ENCODE data around the gene PRDX1.
"Not testable (repeated sequence)": the region's sequence is repeated elsewhere in the genome, so short reads cannot be mapped to it uniquely, and the experiment has no call there.

Gene PRDX1

GRCh38 chr1:45507195-45507594 is 14.5 kb downstream of the PRDX1 start:
- no peak for DNase-seq (ENCODE audit: low read depth in 1 of 2, low spot score in 1 of 2)

DNA sequence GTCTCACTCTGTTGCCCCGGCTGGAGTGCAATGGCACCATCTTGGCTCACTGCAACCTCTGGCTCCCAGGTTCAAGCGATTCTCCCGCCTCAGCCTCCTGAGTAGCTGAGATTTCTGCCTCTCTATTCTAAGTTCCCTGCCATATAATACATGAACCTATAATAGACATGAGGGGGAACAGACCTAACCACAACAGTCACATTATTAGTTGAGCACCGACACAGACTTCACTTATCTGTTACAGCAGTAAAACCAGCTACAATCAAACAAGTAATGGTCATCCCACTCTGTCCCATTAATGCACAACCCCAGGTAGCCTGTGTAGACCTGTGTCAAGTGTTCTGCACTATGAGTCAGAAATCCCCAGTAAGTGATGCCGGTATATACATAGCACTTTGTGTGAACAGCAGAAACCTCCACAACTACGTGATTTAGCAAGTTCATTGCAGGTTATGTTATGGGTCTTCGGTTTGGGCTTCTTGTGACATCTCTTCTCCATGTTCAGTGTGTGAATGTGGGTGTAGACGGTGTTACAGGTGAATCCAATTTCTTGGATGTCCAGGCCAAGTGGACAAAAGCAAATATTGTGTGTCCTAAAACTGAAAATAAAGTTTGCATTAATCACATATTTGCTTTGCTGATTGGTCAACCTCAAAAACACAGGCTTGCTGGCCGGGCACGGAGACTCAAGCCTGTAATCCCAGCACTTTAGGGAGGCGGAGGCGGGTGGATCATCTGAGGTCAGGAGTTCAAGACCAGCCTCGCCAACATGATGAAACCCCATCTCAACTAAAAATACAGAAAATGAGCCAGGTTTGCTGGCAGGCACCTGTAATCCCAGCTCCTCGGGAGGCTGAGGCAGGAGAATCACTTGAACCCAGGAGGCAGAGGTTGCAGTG is 18.0 kb downstream of the PRDX1 start:
- no peak for DNase-seq (ENCODE audit: low read depth in 1 of 2, low spot score in 1 of 2)

- no peak for DNase-seq (ENCODE audit: low read depth in 1 of 2, low spot score in 1 of 2)
These were observed 20.2 kb downstream of the PRDX1 start for GRCh38 chr1:45501505-45501859.

DNA sequence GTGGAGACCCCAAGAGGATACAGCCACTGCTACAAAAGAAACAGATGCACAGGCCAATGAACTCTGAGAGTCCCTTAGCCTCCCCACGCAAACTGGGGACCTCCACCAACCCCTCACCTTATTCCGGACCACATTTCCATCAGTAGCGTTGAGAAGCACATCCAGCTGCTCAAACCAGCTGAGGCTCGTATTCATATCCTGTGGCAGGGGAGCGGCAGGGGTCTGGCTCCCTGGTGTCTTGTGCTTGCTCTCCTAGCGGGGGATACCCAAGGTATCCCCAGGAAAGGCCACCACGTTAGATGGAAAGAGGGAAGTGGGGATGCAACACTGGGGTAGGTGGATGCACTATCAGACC is 22.3 kb downstream of the PRDX1 start:
- DNase-seq (ENCODE audit: low read depth in 1 of 2, low spot score in 1 of 2), result no peak

GRCh38 chr1:45498279-45498678 is 23.4 kb downstream of the PRDX1 start:
- DNase-seq (ENCODE audit: low read depth in 1 of 2, low spot score in 1 of 2), result no peak

DNA sequence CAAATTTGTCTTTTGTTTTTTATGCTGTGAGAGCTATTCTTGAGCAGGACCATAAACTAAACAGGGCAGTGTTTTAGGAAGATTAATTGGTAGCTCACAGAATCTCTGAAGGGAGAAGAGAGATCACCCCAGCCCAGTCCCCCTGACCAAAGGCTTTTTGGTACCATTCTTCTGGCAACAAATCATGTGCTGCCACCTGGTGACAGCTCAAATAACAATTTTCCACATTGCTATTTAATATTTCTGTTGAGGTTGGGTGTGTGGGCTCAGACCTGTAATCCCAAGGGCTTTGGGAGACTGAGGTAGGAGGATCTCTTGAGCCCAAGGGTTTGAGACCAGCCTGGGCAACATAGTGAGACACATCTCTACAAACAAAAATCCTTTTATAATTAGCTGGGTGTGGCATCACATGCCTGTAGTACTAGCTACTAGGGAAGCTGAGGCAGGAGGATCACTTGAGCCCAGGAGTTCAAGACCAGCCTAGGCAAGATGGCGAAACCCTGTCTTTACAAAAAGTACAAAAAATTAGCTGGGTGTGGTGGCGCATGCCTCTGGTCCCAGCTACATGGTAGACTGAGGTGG is 28.5 kb downstream of the PRDX1 start:
- peak in 1 of 2 donors; percentile 41 for DNase-seq (ENCODE audit: low read depth in 1 of 2, low spot score in 1 of 2)

- DNase-seq (ENCODE audit: low read depth in 1 of 2, low spot score in 1 of 2), result no peak
These were observed 29.0 kb downstream of the PRDX1 start for GRCh38 chr1:45492691-45493090.

DNA sequence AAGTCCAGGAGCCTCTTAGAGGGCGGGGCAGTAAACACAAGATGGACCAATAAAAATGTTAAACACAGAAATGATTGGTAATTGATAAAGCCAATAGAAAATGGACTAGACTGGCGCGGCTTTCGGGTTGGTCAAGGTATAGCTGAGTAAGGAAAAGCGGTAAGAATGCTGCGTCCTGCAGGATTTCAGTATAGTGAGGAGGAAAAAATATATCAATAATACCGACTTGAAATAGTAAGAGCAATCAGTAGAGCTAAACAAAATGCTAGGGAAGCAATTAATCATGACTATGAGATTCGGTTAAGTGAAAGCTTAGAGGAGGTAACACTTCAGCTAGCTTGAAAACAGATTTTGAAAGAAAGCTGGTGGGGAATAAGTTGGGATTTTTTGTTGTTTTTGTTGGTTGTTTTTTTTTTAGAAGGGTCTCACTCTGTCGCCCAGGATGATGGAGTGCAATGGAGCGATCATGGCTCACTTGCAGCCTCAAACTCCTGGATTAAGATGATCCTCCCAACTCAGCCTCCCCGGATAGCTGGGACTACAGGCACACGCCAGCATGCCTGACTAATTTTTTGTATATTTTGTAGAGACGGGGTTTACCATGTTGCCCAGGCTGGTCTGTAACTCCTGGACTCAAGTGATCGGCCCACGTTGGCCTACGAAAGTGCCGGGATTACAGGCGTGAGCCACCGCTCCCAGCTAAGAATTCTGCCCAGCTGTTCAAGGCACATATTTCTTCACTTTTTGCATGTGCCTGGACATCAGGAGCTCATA is 30.0 kb downstream of the PRDX1 start:
- DNase-seq (ENCODE audit: low read depth in 1 of 2, low spot score in 1 of 2), result no peak

DNA sequence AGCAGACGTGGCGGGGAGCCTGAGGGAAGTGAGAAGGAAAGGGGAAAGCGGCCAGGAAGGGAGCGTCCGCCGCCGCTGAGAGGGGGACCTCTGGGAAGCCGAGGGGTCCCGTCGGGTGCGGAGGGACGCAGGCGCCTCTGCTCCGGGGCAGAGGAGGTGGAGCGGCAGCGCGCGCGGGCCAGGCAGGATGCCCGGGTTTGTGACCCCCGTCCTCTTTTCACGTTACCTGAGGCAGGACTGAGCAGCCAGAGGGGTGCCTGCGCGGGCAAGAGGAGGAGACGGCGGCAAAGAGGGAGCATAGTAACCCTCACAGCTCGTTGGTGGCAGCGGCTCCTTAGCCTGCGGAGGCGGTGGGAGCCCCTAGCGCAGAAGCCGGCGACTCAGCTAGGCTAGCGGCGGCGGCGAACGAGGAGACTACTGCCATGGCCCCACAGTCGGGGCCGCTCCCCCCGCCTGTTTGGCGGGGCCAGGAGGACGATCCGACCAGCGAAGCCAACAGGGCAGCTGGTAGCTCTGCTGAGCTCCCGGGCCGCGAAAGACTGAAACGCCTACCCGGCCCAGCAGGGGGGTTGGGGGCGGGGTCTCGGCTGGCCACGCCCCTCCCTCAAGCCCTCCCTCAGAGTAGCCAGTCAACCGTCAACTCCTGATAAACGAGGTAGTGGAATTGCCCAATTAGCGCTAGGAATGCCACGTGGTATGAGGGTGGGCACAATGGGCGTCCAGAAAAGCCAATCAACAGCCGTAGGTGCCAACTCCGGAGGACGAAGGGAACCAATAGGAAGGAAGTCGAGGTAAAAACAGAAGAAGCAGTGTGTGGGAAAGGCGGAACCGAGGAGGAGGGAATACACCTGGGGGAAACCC is 30.8 kb downstream of the PRDX1 start, which contains the start of gene TESK2:
Gene TESK2 (minus strand): TSS at position 538 of the 861 bp plus-strand sequence. CDS start 33,378 bp downstream, outside the sequence.
- DNase-seq (ENCODE audit: low read depth in 1 of 2, low spot score in 1 of 2), result peak; percentile 84 to 96

GRCh38 chr1:45490121-45490625 is 31.5 kb downstream of the PRDX1 start:
- DNase-seq (ENCODE audit: low read depth in 1 of 2, low spot score in 1 of 2), result no peak

GRCh38 chr1:45489379-45489778 is 32.3 kb downstream of the PRDX1 start:
- not testable (repeated sequence) for DNase-seq (ENCODE audit: low read depth in 1 of 2, low spot score in 1 of 2)

DNA sequence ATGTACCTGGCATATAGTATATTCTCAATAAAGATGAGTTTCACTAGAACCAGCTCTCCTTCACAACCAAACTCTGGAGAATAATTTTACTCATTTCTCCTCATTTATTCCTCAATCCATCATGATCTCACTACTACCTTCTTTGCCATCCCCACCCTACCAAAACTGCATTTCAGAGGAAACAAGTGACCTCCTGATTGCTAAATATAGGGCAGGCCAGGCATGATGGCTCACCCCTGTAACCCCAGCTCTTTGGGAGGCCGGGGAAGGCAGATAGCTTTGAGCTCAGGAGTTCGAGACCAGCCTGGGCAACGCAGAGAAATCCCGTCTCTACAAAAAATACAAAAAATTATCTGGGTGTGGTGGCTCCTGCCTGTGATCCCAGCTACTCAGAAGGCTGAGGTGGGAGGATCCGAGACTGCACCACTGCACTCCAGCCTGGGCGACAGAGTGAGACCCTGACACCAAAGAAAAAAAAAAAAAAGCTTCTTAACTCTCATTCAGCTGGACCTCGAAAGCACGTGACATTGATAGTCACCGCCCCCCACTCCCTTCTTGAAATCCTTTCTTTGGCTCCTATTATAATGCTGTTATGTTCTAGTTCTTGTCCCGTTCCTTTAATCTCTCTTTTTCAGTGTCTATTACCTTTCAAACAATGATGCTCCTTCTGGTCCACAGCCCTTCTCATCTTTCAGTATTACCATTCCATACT is 32.9 kb downstream of the PRDX1 start:
- no peak for DNase-seq (ENCODE audit: low read depth in 1 of 2, low spot score in 1 of 2)

- no peak for DNase-seq (ENCODE audit: low read depth in 1 of 2, low spot score in 1 of 2)
These were observed 35.7 kb downstream of the PRDX1 start for GRCh38 chr1:45485949-45486348.

DNA sequence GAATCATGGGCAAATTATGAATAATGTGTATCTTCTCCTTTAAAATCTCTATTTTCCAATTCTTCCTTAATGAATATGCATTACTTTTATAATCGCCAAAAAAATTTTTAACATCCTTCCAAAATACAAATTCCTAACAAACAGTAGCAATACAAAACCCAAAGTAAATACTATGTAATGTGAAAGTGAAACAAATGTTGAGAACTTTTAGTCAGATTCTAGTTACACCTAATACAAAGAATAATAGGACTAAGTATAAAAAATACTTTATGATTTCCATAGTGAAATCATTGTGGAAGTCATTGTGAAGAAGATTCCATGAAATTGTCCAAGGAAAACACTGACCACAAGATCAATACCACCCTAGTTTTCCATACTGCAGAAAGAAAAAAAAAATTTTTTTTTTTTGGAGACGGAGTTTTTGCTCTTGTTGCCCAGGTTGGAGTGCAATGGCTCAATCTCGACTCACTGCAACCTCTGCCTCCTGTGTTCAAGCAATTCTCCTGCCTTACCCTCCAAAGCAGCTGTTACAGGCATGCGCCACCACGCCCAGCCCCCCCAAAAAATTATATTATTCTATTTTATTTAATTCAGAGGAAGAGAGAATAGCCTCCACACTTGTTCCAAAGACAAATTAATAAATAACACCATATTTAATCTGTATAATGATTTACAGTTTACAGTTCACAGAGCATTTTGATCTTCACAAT is 42.5 kb downstream of the PRDX1 start:
- DNase-seq (ENCODE audit: low read depth in 1 of 2, low spot score in 1 of 2), result no peak

DNA sequence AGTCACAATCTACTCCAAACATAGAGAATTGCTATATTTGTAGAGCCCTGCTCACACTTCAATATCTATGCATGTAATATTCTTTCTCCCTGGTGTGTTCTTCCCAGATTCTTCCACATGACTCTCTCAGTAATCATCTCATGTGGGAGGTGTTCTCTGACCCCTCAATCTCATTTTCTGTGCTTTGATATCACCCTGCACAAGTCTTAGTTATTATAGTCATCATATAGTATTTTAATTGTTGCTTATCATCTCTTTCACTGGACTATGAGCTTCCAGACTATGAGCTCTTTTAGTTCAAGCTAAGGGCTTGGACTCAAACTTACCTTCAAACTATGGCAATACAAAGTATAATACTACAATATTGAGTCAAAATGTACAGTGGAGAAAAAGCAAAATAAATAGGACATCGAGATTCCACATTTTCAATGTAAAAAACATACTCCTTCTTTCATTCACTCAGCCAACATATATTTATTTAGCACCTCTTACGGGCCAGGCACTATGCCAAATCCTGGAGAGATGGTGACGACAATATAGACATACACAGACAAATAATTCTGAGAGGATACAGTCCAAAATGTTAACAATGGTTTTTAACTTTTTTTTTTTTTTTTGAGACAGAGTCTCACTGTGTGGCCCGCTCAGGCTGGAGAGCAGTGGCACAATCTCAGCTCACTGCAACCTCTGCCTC is 43.4 kb downstream of the PRDX1 start:
- no peak for DNase-seq (ENCODE audit: low read depth in 1 of 2, low spot score in 1 of 2)

- DNase-seq (ENCODE audit: low read depth in 1 of 2, low spot score in 1 of 2), result no peak
These were observed 44.0 kb downstream of the PRDX1 start for GRCh38 chr1:45477646-45478045.

- DNase-seq (ENCODE audit: low read depth in 1 of 2, low spot score in 1 of 2), result not testable (repeated sequence)
These were observed 47.5 kb downstream of the PRDX1 start for GRCh38 chr1:45474194-45474593.

DNA sequence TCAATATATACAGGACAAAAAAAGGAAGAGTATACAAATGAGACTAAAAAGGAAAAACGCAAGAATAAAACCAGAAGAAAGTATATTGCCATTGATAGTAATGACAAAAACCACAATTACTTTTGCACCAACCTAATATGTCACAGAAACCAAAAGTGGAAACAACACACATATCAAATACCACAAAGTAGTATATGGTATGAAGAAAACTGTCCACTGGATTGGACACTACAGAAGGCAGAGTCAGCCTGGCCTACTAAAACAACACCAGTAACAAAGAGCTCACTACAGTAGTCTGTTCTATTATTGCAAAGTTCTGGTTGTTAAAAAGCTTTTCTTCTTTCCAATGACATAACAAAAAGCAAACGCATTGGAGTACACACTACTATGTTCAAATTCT is 48.4 kb downstream of the PRDX1 start:
- no peak for DNase-seq (ENCODE audit: low read depth in 1 of 2, low spot score in 1 of 2)

DNA sequence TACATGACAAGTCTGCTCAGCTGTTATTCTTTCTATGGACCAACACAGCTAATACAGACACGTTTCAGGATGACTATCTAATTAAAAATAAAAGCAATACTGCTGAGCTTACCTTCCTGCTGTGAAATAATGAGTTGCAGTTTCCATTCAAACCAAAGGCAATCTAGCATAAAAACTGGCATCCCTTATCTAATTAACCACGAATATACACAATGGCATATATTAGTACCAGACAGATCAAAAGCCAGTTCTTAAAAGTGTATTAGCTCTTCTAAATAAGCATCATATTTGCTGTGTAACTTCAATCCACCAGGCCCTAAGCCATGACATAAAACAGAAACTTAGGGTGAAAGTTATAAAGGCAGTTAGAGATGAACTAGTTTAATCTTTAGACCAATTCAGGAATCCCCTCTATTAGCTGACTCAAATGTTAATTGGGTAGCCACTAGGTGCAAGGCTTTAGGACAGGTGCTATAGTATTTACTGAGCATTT is 51.3 kb downstream of the PRDX1 start:
- DNase-seq (ENCODE audit: low read depth in 1 of 2, low spot score in 1 of 2), result no peak

Data from activated CD4-positive, alpha-beta T cell treated with anti-CD3 and anti-CD28 coated beads, Interleukin-2, amount 50 U/mL, for 24 hours (primary cell).